HCT116 (cell line): ENCODE measurements around the gene CDK14. TPM values are rescaled to one million over a fixed set of nuclear protein-coding genes. Genes with fewer than 3 reads are reported as not detected.

ENCODE experiments used
- ATAC-seq: fragments of 200-7000 bp; cut with Tn5 transposase; 2 replicates; pipeline ENCODE4 v1.9.1; 2020; ENCODE audit warnings: mild to moderate bottlenecking, moderate library complexity
- BruUV-seq: library from RNA; stranded (reverse); fragments of 400-500 nt; replicated peaks from 2 replicates; lab custom pipeline; 2021; lab: Mats Ljungman, UMichigan
- CTCF ChIA-PET: fragments of 300-600 bp; sonication (Branson Sonifier 250); formaldehyde crosslinking; loops from one replicate; lab custom pipeline; 2021; ENCODE audit warnings: antibody characterized with exemption; lab: Charles Lee
- POLR2A ChIA-PET: fragments of 300-600, 350-600 bp; sonication (Branson Sonifier 250); formaldehyde crosslinking; loops from one replicate; lab custom pipeline; 2021; ENCODE audit warnings: antibody characterized with exemption; lab: Charles Lee
- RAD21 ChIA-PET, 2 experiments: fragments of 300-600 bp; sonication (Branson Sonifier 250); formaldehyde crosslinking; loops; one replicate each; lab custom pipeline; 2023; ENCODE audit warnings: low total read pairs in 2 of 2; ENCODE audit not compliant: uncharacterized antibody in 2 of 2, unreplicated experiment in 2 of 2, low non-redundant PET in 1 of 2; lab: Charles Lee
- DNase-seq: peaks from one replicate; pipeline ENCODE4 v3.0.0-alpha.2; 2010; ENCODE audit warnings: low read depth, low spot score
- H2AFZ ChIP-seq: fragments of 200-600 bp; shearing (Covaris generic), sonication (generic); 2 replicates; pipeline ENCODE4 v1.6.1; 2017; ENCODE audit warnings: low read depth, mixed run types, mixed read lengths, antibody characterized with exemption, low read length; ENCODE audit not compliant: poor library complexity, severe bottlenecking
- H3K27ac ChIP-seq: 2 replicates; pipeline ENCODE4 v1.5.1; 2012; ENCODE audit warnings: low read depth, low read length
- H3K27me3 ChIP-seq: fragments of 200-600 bp; sonication (generic); 2 replicates; pipeline ENCODE4 v1.6.1; 2016; ENCODE audit warnings: mixed run types, low read length, mixed read lengths; ENCODE audit not compliant: insufficient read depth
- H3K36me3 ChIP-seq, 2 experiments: fragments of 200-500 bp in 1 of 2; fragments of 200-600 bp in 1 of 2; sonication (Bioruptor generic) in 1 of 2; sonication (generic) in 1 of 2; 2 replicates each; pipeline versions ENCODE4 v1.5.1 to v1.6.1; 2014 to 2016; ENCODE audit warnings: low read length in 2 of 2, inconsistent platforms in 1 of 2, mixed read lengths in 1 of 2, mixed run types in 1 of 2; ENCODE audit not compliant: insufficient read depth in 2 of 2, control insufficient read depth in 1 of 2
- H3K4me1 ChIP-seq, 2 experiments: fragments of 200-600 bp in 1 of 2; sonication (generic) in 1 of 2; 2 replicates each; pipeline versions ENCODE4 v1.5.1 to v1.6.1; 2012 to 2017; ENCODE audit warnings: low read length in 2 of 2, inconsistent platforms in 1 of 2, mild to moderate bottlenecking in 1 of 2, mixed read lengths in 1 of 2, mixed run types in 1 of 2, moderate library complexity in 1 of 2; ENCODE audit not compliant: insufficient read depth in 2 of 2, control insufficient read depth in 1 of 2
- H3K4me2 ChIP-seq: fragments of 200-600 bp; sonication (generic); 2 replicates; pipeline ENCODE4 v1.6.1; 2017; ENCODE audit warnings: mixed run types, low read length, mixed read lengths
- H3K4me3 ChIP-seq, 2 experiments: fragments of 200-600 bp in 1 of 2; sonication (generic) in 1 of 2; replicated peaks in 1 of 2; 2 replicates each; pipeline ENCODE4 v1.5.1; 2011 to 2016; ENCODE audit warnings: low read length in 2 of 2, control low read depth in 1 of 2, low read depth in 1 of 2, mild to moderate bottlenecking in 1 of 2, mixed read lengths in 1 of 2, mixed run types in 1 of 2
- H3K79me2 ChIP-seq: fragments of 200-600 bp; sonication (generic); 2 replicates; pipeline ENCODE4 v1.6.1; 2017; ENCODE audit warnings: mild to moderate bottlenecking, mixed run types, low read length, moderate library complexity, mixed read lengths; ENCODE audit not compliant: insufficient read depth
- H3K9ac ChIP-seq: fragments of 200-600 bp; sonication (generic); 2 replicates; pipeline ENCODE4 v1.6.1; 2016; ENCODE audit warnings: low read length, mixed read lengths
- H3K9me2 ChIP-seq: fragments of 200-600 bp; sonication (generic), shearing (Covaris generic); 2 replicates; pipeline ENCODE4 v1.6.1; 2017; ENCODE audit warnings: mixed run types, mild to moderate bottlenecking, moderate library complexity; ENCODE audit not compliant: insufficient read depth
- H3K9me3 ChIP-seq, 2 experiments: fragments of 200-500 bp in 1 of 2; fragments of 200-600 bp in 1 of 2; sonication (Bioruptor generic) in 1 of 2; sonication (generic) in 1 of 2; 2 replicates each; pipeline ENCODE4 v1.6.1; 2014 to 2017; ENCODE audit warnings: low read length in 2 of 2, mixed read lengths in 2 of 2, inconsistent platforms in 1 of 2, low read depth in 1 of 2, mild to moderate bottlenecking in 1 of 2, mixed run types in 1 of 2, moderate library complexity in 1 of 2; ENCODE audit not compliant: control insufficient read depth in 1 of 2, insufficient read depth in 1 of 2
- H4K20me1 ChIP-seq: fragments of 200-600 bp; sonication (generic), shearing (Covaris generic); 2 replicates; pipeline ENCODE4 v1.6.1; 2017; ENCODE audit warnings: mixed run types, mild to moderate bottlenecking, moderate library complexity; ENCODE audit not compliant: insufficient read depth
- CBX3 ChIP-seq: IDR thresholded peaks from 2 replicates; pipeline ENCODE4 v1.6.1; 2012; ENCODE audit warnings: low read depth
- EZH2 ChIP-seq: fragments of 200-600 bp; sonication (generic); IDR thresholded peaks from 2 replicates; pipeline ENCODE4 v1.6.1; 2017; ENCODE audit warnings: antibody characterized with exemption, mixed run types
- EZH2phosphoT487 ChIP-seq: fragments of 200-600 bp; IDR thresholded peaks from 2 replicates; pipeline ENCODE4 v1.6.1; 2018; ENCODE audit warnings: antibody characterized with exemption, borderline replicate concordance
- JUND ChIP-seq: IDR thresholded peaks from 2 replicates; pipeline ENCODE4 v1.6.1; 2012
- REST ChIP-seq: IDR thresholded peaks from 2 replicates; pipeline ENCODE4 v1.6.1; 2012; ENCODE audit warnings: low read depth
- SIN3A ChIP-seq: IDR thresholded peaks from 2 replicates; pipeline ENCODE4 v1.6.1; 2012; ENCODE audit warnings: low read depth
- ZNF274 ChIP-seq: fragments of 200-500 bp; sonication (Bioruptor generic); IDR thresholded peaks from 2 replicates; pipeline ENCODE4 v1.6.1; 2014; ENCODE audit warnings: mild to moderate bottlenecking, low read depth, low read length, inconsistent platforms
- intact Hi-C: fragments of 100-400 bp; cut with micrococcal nuclease; formaldehyde crosslinking; loops from 2 replicates; pipeline ENCODE4 v1.10.0; 2022
- total RNA-seq: library from RNA; stranded (reverse); gene quantifications from one replicate; pipeline ENCODE4 v1.2.1, GENCODE V29; 2021; ENCODE audit not compliant: unreplicated experiment
- TF ChIP-seq, protein P1 (sequence below): IDR thresholded peaks from 2 replicates; pipeline ENCODE4 v1.6.1; 2011; ENCODE audit warnings: mild to moderate bottlenecking, low read length, moderate library complexity; ENCODE audit not compliant: insufficient replicate concordance; ENCODE audit errors: extremely low read depth

Gene CDK14
- total RNA-seq, 1 experiment from 2014 or later: 10.2 TPM

DNA sequence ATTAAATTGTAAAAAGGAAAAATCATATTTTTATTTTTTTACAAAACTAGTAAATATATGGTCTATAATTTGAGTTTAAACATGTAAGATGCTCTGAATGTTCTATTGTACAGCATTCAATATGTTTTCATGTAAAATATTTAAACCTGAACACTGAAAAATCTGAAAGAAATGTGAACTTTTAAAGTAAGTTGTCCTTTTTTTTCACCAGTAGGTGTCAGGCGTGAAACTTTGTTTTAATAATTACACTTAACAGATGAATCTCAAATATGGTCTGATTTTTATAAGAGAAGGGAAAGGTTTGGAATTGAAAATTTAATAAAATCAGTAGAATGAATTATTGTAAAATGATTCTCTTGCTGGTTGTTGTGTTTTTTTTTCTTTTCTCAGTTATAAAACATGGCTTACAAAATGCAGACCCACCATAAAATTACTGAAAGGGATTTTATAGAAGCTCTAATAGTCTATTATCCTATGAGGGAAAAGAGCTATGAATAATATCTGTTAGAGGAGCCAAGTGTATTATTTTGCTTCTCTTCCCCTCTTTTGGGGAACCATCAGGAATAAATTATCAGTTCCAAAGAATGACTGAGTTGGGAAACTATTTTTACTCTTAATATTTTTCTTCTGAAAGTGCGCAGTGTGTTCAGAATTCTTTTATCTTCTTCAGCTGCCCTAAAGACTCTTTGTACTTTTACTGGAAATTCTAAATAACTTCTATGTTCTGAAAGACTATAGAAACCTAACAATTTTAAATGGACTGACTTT, 450.4 kb downstream of the CDK14 start (continued):
- TF ChIP-seq REST: no peak

DNA sequence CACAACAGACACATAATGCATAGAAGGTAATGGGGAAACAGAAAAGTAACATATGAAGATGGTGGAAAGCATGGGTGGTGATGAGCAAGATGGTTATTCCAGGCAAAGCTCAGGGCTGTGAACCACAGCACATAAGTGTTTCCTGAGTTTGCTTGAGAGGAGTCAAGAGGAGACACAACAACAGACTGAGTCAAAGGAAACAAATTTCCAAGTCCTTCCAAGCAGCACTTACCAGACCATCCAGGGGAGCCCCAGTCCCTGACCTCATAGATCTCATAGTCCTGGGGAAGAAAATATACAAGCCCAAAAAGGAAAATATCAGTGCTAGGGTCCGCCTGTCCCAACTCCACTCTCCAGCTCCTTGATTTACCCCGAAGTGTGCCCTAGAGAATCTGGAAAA, 451.5 kb downstream of the CDK14 start:
- ChIA-PET RAD21 (no interaction called here), CTCF (no interaction called here)
- no peak overlapping the region for H3K9ac ChIP-seq
- BruUV-seq: no TSS peak
- intact Hi-C loops: loop anchor here (2.0 kb wide), 1 partner anchor 737 kb away; no protein-coding TSS in a partner anchor
- no peak overlapping the region for H3K4me2 ChIP-seq
- H2AFZ ChIP-seq: no peak overlapping the region
- ATAC-seq: no peak
- no peaks in the 10 kb centered on the region for H3K36me3 ChIP-seq
- TF ChIP-seq EZH2phosphoT487 (no peak), EZH2 (no peak), JUND (no peak), SIN3A (no peak), ZNF274 (no peak), CBX3 (no peak)
- TF ChIP-seq, protein P1, sequence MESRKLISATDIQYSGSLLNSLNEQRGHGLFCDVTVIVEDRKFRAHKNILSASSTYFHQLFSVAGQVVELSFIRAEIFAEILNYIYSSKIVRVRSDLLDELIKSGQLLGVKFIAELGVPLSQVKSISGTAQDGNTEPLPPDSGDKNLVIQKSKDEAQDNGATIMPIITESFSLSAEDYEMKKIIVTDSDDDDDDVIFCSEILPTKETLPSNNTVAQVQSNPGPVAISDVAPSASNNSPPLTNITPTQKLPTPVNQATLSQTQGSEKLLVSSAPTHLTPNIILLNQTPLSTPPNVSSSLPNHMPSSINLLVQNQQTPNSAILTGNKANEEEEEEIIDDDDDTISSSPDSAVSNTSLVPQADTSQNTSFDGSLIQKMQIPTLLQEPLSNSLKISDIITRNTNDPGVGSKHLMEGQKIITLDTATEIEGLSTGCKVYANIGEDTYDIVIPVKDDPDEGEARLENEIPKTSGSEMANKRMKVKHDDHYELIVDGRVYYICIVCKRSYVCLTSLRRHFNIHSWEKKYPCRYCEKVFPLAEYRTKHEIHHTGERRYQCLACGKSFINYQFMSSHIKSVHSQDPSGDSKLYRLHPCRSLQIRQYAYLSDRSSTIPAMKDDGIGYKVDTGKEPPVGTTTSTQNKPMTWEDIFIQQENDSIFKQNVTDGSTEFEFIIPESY: no peak
- TF ChIP-seq, all 23 proteins: peak for 0
- Histone ChIP-seq H3K79me2 (no peaks in the 10 kb centered on the region), H3K4me3 (no peak overlapping the region), H3K4me1 (no peaks in the 10 kb centered on the region), H3K27ac (no peak overlapping the region), H4K20me1 (no peaks in the 10 kb centered on the region), H3K9me2 (no peaks in the 10 kb centered on the region), H3K27me3 (no peaks in the 10 kb centered on the region), H3K9me3 (no peaks in the 10 kb centered on the region)
- no peak for DNase-seq
- POLR2A ChIA-PET: no interaction called here
